HCT116 (cell line): ENCODE data around the gene MED9.

ENCODE experiments used
- JUND ChIP-seq: IDR thresholded peaks from 2 replicates; pipeline ENCODE4 v1.6.1; 2012
- REST ChIP-seq: IDR thresholded peaks from 2 replicates; pipeline ENCODE4 v1.6.1; 2012; ENCODE audit warnings: low read depth

- TF ChIP-seq REST (no peak), JUND (no peak)
These were observed 28.9 kb downstream of the MED9 start for GRCh38 chr17:17505610-17506171.
